HepG2 (cell line): Measurements from ENCODE around the gene BEGAIN.

Source experiments
- CBX2 ChIP-seq, 2 experiments: fragments of 200-600 bp in 1 of 2; sonication (generic); formaldehyde crosslinking in 1 of 2; IDR thresholded peaks; 2 replicates each; pipeline versions ENCODE4 v1.7.0 to v1.8.1; 2018 to 2022; ENCODE audit warnings: low read depth in 2 of 2, low read length in 1 of 2, mild to moderate bottlenecking in 1 of 2, missing genetic modification reagents in 1 of 2
- CTCF ChIP-seq: sonication (generic); formaldehyde crosslinking; IDR thresholded peaks from 2 replicates; pipeline ENCODE4 v1.5.0; 2020; ENCODE audit warnings: mild to moderate bottlenecking, missing genetic modification reagents, moderate library complexity
- HDAC2 ChIP-seq: sonication (generic); formaldehyde crosslinking; IDR thresholded peaks from 2 replicates; pipeline ENCODE4 v1.4.0; 2020; ENCODE audit warnings: missing genetic modification reagents
- NFRKB ChIP-seq: fragments of 450-650 bp; IDR thresholded peaks from 2 replicates; pipeline ENCODE4 v1.6.1; 2017
- PBX3 ChIP-seq: sonication (generic); formaldehyde crosslinking; IDR thresholded peaks from 2 replicates; pipeline ENCODE4 v1.8.1; 2023; ENCODE audit warnings: missing genetic modification reagents, inconsistent platforms, borderline replicate concordance
- ZEB1 ChIP-seq: IDR thresholded peaks from 2 replicates; pipeline ENCODE4 v1.6.1; 2012; ENCODE audit warnings: mild to moderate bottlenecking, low read depth, inconsistent platforms; ENCODE audit not compliant: insufficient replicate concordance
- ZNF367 ChIP-seq: sonication (generic); formaldehyde crosslinking; IDR thresholded peaks from 2 replicates; pipeline ENCODE4 v1.4.0; 2020; ENCODE audit warnings: missing genetic modification reagents, borderline replicate concordance
- TF ChIP-seq, protein P1 (sequence below): sonication (generic); formaldehyde crosslinking; IDR thresholded peaks from 2 replicates; pipeline ENCODE4 v1.4.0; 2020; ENCODE audit warnings: missing genetic modification reagents

- TF ChIP-seq CTCF (CRISPR knock-in tag): no peak
- no peak for TF ChIP-seq HDAC2
- TF ChIP-seq NFRKB: no peak
- no peak for TF ChIP-seq ZNF367 (CRISPR knock-in tag)
- no peak for TF ChIP-seq ZEB1
- TF ChIP-seq, protein P1, sequence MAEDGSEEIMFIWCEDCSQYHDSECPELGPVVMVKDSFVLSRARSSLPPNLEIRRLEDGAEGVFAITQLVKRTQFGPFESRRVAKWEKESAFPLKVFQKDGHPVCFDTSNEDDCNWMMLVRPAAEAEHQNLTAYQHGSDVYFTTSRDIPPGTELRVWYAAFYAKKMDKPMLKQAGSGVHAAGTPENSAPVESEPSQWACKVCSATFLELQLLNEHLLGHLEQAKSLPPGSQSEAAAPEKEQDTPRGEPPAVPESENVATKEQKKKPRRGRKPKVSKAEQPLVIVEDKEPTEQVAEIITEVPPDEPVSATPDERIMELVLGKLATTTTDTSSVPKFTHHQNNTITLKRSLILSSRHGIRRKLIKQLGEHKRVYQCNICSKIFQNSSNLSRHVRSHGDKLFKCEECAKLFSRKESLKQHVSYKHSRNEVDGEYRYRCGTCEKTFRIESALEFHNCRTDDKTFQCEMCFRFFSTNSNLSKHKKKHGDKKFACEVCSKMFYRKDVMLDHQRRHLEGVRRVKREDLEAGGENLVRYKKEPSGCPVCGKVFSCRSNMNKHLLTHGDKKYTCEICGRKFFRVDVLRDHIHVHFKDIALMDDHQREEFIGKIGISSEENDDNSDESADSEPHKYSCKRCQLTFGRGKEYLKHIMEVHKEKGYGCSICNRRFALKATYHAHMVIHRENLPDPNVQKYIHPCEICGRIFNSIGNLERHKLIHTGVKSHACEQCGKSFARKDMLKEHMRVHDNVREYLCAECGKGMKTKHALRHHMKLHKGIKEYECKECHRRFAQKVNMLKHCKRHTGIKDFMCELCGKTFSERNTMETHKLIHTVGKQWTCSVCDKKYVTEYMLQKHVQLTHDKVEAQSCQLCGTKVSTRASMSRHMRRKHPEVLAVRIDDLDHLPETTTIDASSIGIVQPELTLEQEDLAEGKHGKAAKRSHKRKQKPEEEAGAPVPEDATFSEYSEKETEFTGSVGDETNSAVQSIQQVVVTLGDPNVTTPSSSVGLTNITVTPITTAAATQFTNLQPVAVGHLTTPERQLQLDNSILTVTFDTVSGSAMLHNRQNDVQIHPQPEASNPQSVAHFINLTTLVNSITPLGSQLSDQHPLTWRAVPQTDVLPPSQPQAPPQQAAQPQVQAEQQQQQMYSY (CRISPR knock-in tag): no peak
- TF ChIP-seq PBX3 (CRISPR knock-in tag): no peak
- TF ChIP-seq CBX2 (IDR thresholded peaks at IDR 0.05; ENCODE audit: low read depth, low read length): no peak
- TF ChIP-seq CBX2 (CRISPR knock-in tag; IDR thresholded peaks at IDR 0.05; ENCODE audit: low read depth): no peak
Measured at GRCh38 chr14:100611811-100612480, 24.7 kb upstream of the BEGAIN start.
